T-helper 1 cell treated with Interleukin-12 subunit alpha and Interleukin-12 subunit beta and Interleukin-4 antibody, amounts not matched to agents 30 μg/mL and 1 μg/mL, for 36 hours (primary cell): ENCODE results near the gene EIF2AK2.

Experiments
- H3K27ac Mint-ChIP-seq: one replicate; pipeline ENCODE4 v1.8.0; 2021; ENCODE audit warnings: mild to moderate bottlenecking, mixed read lengths
- H3K27me3 Mint-ChIP-seq: one replicate; pipeline ENCODE4 v1.8.0; 2021; ENCODE audit warnings: low read depth, mixed read lengths
- H3K36me3 Mint-ChIP-seq: one replicate; pipeline ENCODE4 v1.8.0; 2021; ENCODE audit warnings: low read depth, mixed read lengths
- H3K4me1 Mint-ChIP-seq: one replicate; pipeline ENCODE4 v1.8.0; 2021; ENCODE audit warnings: low read depth, mixed read lengths
- H3K4me3 Mint-ChIP-seq: one replicate; pipeline ENCODE4 v1.8.0; 2021; ENCODE audit warnings: mild to moderate bottlenecking, moderate library complexity, mixed read lengths
- H3K9me3 Mint-ChIP-seq: one replicate; pipeline ENCODE4 v1.8.0; 2021; ENCODE audit warnings: mixed read lengths

Gene EIF2AK2

GRCh38 chr2:37100054-37100453 is 56.7 kb downstream of the EIF2AK2 start:
- peaks cover 39% of the 10 kb centered on the region for H3K36me3 Mint-ChIP-seq
- H3K4me1 Mint-ChIP-seq, result peaks cover 4% of the 10 kb centered on the region
- no peaks in the 10 kb centered on the region for H3K27me3 Mint-ChIP-seq
- H3K4me3 Mint-ChIP-seq, result no peak overlapping the region
- H3K27ac Mint-ChIP-seq, result no peak overlapping the region
- H3K9me3 Mint-ChIP-seq, result no peaks in the 10 kb centered on the region

DNA sequence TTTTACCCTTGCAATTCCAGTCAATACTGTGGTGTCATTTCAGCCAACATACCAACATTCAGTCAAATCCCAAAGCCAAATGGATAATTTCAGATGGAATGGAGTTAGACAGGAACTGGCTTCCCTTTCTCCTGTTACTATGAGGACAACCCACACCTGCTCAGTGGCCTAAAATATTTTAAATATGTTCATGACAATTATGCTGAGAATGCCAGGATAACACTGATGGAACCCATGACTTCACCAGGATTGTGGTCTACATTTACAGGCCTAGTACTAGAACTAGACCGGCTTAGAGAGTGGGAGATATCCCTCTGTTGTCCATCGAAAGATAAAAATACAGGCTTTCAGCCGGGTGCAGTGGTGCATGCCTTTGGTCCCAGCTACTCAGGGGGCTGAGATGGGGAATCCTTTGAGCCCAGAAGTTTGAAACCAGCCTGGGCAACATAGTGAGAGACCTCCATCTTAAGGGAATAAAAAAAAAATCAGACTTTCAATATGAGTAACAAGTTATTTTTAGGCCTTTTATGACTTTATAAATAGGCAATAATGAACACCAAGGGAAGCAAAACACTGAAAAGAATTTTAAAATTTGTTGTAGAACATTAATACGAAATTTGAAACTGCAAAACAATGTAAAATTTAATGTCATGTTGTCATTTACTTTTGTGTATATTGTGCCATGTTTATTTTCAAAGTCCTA is 58.2 kb downstream of the EIF2AK2 start:
- no peaks in the 10 kb centered on the region for H3K27me3 Mint-ChIP-seq
- peaks cover 4% of the 10 kb centered on the region for H3K4me1 Mint-ChIP-seq
- no peak overlapping the region for H3K27ac Mint-ChIP-seq
- H3K36me3 Mint-ChIP-seq, result peaks cover 31% of the 10 kb centered on the region
- H3K4me3 Mint-ChIP-seq, result no peak overlapping the region
- H3K9me3 Mint-ChIP-seq, result no peaks in the 10 kb centered on the region

- Mint-ChIP-seq H3K9me3 (no peaks in the 10 kb centered on the region), H3K4me1 (peaks cover 4% of the 10 kb centered on the region), H3K36me3 (peaks cover 32% of the 10 kb centered on the region), H3K4me3 (no peak overlapping the region), H3K27ac (no peak overlapping the region), H3K27me3 (no peaks in the 10 kb centered on the region)
Observed at GRCh38 chr2:37096568-37096967, 60.2 kb downstream of the EIF2AK2 start.

DNA sequence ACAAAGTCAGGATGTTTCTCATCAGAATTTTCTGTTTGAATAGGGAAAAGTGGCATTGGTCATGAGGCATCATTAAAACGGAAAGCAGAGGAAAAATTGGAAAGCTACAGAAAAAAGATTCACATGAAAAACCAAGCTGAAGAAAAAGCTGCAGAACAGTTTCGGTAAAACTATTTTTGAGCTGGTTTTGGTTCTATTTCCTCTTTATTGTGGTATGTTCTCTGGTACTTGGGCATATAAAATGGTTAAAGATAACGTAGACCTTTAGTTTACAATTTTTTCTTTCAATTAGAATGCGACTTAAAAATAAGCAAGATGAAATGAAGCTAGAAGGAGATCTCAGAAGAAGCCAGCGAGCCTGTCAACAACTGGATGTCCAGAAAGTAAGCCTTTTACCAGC is 64.9 kb downstream of the EIF2AK2 start:
- no peak overlapping the region for H3K4me3 Mint-ChIP-seq
- no peak overlapping the region for H3K27ac Mint-ChIP-seq
- peaks cover 23% of the 10 kb centered on the region for H3K36me3 Mint-ChIP-seq
- H3K9me3 Mint-ChIP-seq, result no peaks in the 10 kb centered on the region
- H3K4me1 Mint-ChIP-seq, result no peaks in the 10 kb centered on the region
- H3K27me3 Mint-ChIP-seq, result no peaks in the 10 kb centered on the region

GRCh38 chr2:37090019-37090477 is 66.7 kb downstream of the EIF2AK2 start:
- Mint-ChIP-seq H3K27me3 (no peaks in the 10 kb centered on the region), H3K9me3 (no peaks in the 10 kb centered on the region), H3K36me3 (peaks cover 19% of the 10 kb centered on the region), H3K4me3 (no peak overlapping the region), H3K4me1 (peaks cover 3% of the 10 kb centered on the region), H3K27ac (no peak overlapping the region)

DNA sequence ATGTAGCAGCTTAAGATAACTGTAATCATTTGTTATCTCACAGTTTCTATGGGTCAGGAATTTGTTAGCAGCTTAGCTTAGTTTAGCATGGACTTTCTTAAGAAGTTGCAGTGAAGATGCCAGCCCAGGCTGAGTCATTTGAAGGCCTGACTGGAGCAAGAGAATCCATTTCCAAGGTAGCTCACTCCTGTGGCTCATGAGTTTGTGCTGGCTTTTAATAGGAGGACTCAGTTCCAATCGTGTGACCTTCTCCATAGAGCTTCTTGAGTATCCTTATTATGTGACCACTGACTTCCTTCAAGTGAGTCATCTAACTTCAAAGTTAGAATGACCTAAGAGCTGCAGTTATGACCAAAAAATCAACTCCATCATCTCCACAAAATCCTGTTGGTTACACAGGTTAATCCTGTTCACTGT is 71.0 kb downstream of the EIF2AK2 start:
- no peak overlapping the region for H3K27ac Mint-ChIP-seq
- peaks cover 24% of the 10 kb centered on the region for H3K4me1 Mint-ChIP-seq
- H3K4me3 Mint-ChIP-seq, result no peak overlapping the region
- no peaks in the 10 kb centered on the region for H3K27me3 Mint-ChIP-seq
- no peaks in the 10 kb centered on the region for H3K9me3 Mint-ChIP-seq
- H3K36me3 Mint-ChIP-seq, result peaks cover 21% of the 10 kb centered on the region

- Mint-ChIP-seq H3K9me3 (no peaks in the 10 kb centered on the region), H3K4me3 (no peak overlapping the region), H3K36me3 (peaks cover 28% of the 10 kb centered on the region), H3K27ac (no peak overlapping the region), H3K4me1 (peaks cover 33% of the 10 kb centered on the region), H3K27me3 (no peaks in the 10 kb centered on the region)
Observed at GRCh38 chr2:37084797-37085196, 72.0 kb downstream of the EIF2AK2 start.

GRCh38 chr2:37083873-37084794 is 72.6 kb downstream of the EIF2AK2 start, which contains the start of the genes GPATCH11 and HEATR5B:
Gene GPATCH11, plus strand, starts transcription at chr2:37084518. Its CDS starts 3,864 bp downstream, at chr2:37088382.
Gene HEATR5B, minus strand, starts transcription at chr2:37084372. Its CDS starts 958 bp downstream, at chr2:37083414.
- Mint-ChIP-seq H3K27ac (no peak within 1 kb of the TSS), H3K36me3 (peaks cover 29% of the 10 kb centered on the region), H3K27me3 (no peaks in the 10 kb centered on the region), H3K4me1 (peaks cover 37% of the 10 kb centered on the region), H3K9me3 (no peaks in the 10 kb centered on the region), H3K4me3 (no peak within 1 kb of the TSS)

DNA sequence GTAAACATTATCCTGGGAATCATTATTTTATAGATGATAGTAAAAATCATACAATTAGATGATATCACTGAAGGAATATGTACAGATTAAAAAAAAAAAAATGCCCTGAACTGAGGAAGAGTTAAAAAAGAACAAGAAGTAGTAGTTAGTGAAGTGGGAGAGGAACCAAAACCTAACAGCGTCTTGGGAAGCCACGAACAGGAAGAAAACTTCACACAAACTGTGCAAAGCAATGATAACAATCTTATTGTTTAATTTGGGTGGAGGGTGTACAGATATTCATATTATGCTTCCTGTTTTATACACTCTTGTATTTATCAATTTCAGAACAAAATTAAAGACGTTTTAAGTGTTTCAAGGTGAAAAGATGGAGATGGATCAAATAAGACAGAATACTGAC is 76.1 kb downstream of the EIF2AK2 start:
- peaks cover 37% of the 10 kb centered on the region for H3K4me1 Mint-ChIP-seq
- H3K4me3 Mint-ChIP-seq, result peak overlapping the region; percentile 45
- H3K36me3 Mint-ChIP-seq, result peaks cover 36% of the 10 kb centered on the region
- no peak overlapping the region for H3K27ac Mint-ChIP-seq
- H3K9me3 Mint-ChIP-seq, result no peaks in the 10 kb centered on the region
- H3K27me3 Mint-ChIP-seq, result no peaks in the 10 kb centered on the region

DNA sequence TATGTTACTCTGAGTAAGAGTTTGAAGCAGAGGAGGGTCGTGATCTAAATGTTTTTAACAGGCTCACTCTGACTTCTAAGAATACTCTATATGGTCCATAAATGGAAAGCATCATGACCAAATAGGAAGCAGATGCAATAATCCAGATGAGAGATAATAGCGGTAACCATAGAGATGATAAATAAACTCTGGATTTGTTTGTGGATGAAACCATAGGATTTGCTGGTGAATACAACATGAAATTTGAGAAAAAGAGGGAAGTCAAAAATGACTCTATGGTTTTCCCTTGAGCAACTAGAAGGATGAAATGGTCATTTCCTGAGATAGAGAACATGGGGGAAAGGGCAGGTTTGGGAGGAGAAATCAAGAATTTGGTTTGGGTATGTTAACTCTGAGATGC is 76.5 kb downstream of the EIF2AK2 start:
- peaks cover 39% of the 10 kb centered on the region for H3K36me3 Mint-ChIP-seq
- no peak overlapping the region for H3K27ac Mint-ChIP-seq
- peaks cover 37% of the 10 kb centered on the region for H3K4me1 Mint-ChIP-seq
- H3K4me3 Mint-ChIP-seq, result peak overlapping the region; percentile 45
- H3K9me3 Mint-ChIP-seq, result no peaks in the 10 kb centered on the region
- H3K27me3 Mint-ChIP-seq, result no peaks in the 10 kb centered on the region

DNA sequence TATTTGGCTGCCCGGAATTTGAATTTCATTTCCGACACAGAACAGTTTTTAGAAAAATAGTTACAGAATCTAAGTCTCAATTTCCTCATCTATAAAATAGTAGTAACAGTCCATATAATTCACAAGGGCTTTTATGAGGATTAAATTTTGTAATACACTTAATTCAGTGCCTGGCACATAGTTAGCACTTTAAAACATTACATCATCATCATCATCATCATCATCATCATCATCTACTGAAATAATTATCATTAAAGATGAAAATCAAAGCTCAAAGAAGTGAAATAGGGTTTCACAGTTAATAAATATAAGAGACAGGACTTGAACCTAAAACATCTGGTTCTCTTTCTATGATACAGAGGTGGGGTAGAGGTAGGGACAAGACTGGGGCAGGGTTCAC is 85.8 kb downstream of the EIF2AK2 start:
- H3K9me3 Mint-ChIP-seq, result no peaks in the 10 kb centered on the region
- H3K36me3 Mint-ChIP-seq, result peaks cover 25% of the 10 kb centered on the region
- H3K4me1 Mint-ChIP-seq, result peaks cover 2% of the 10 kb centered on the region
- H3K27me3 Mint-ChIP-seq, result no peaks in the 10 kb centered on the region
- no peak overlapping the region for H3K4me3 Mint-ChIP-seq
- no peak overlapping the region for H3K27ac Mint-ChIP-seq

GRCh38 chr2:37068686-37069085 is 88.1 kb downstream of the EIF2AK2 start:
- Mint-ChIP-seq H3K36me3 (peaks cover 14% of the 10 kb centered on the region), H3K4me1 (peaks cover 2% of the 10 kb centered on the region), H3K27me3 (no peaks in the 10 kb centered on the region), H3K27ac (no peak overlapping the region), H3K4me3 (no peak overlapping the region), H3K9me3 (no peaks in the 10 kb centered on the region)

- Mint-ChIP-seq H3K27me3 (no peaks in the 10 kb centered on the region), H3K27ac (no peak overlapping the region), H3K36me3 (peaks cover 15% of the 10 kb centered on the region), H3K4me3 (no peak overlapping the region), H3K9me3 (no peaks in the 10 kb centered on the region), H3K4me1 (peaks cover 2% of the 10 kb centered on the region)
Observed at GRCh38 chr2:37061776-37062175, 95.0 kb downstream of the EIF2AK2 start.

DNA sequence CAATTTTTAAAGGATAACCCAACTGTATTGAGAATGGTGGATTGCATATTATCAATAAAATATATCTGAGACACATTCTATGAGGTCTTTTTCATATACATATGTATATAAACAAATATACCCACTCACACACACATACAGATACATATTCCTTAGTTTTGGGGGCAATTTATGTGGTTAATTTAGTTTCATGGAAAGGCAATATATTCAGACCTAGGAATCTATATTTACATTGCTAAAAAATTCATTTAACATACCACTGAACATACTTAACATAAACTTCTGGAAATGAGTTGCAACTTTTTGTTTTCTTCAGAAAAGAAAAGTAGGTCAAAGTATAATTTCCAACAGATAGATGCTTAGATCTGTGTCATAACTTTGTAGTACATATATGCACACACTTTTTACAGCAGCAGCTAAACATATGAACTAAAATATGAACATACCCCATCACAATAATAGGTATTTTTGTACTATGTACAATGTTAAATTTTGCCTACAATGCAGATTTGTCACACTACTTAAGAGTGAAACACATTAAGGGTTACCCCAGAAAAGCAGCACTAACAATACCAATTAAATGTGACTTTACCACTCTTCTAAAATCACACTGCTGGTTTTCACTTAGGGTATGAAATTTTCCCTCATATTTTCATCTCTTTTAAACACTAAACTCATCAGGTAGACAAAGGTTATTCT is 95.6 kb downstream of the EIF2AK2 start:
- Mint-ChIP-seq H3K4me1 (peaks cover 2% of the 10 kb centered on the region), H3K27ac (no peak overlapping the region), H3K27me3 (no peaks in the 10 kb centered on the region), H3K36me3 (peaks cover 18% of the 10 kb centered on the region), H3K9me3 (no peaks in the 10 kb centered on the region), H3K4me3 (no peak overlapping the region)
